Measurements from ENCODE around the gene DDAH1.
"Not testable (repeated sequence)": the region's sequence is repeated elsewhere in the genome, so short reads cannot be mapped to it uniquely, and the experiment has no call there.

DDAH1 gene

GRCh38 chr1:85465099-85465785 lies at the start of gene DDAH1:
Gene DDAH1, minus strand, starts transcription at chr1:85465159. Its CDS starts 114 bp downstream, at chr1:85465045.
- no peak for DNase-seq

GRCh38 chr1:85513998-85514397 lies 49.0 kb upstream of the DDAH1 start:
- not testable (repeated sequence) for DNase-seq

- DNase-seq: no peak
Observed at GRCh38 chr1:85504417-85504816, 39.5 kb upstream of the DDAH1 start.

- DNase-seq: no peak
Observed at GRCh38 chr1:85502625-85503083, 37.7 kb upstream of the DDAH1 start.

- DNase-seq: no peak
Observed at GRCh38 chr1:85502171-85502570, 37.2 kb upstream of the DDAH1 start.

GRCh38 chr1:85501355-85501898 lies 36.5 kb upstream of the DDAH1 start:
- DNase-seq: no peak

- DNase-seq: no peak
Observed at GRCh38 chr1:85496941-85497582, 32.1 kb upstream of the DDAH1 start.

GRCh38 chr1:85495556-85495955 lies 30.6 kb upstream of the DDAH1 start:
- no peak for DNase-seq

GRCh38 chr1:85494904-85495266 lies 29.9 kb upstream of the DDAH1 start:
- DNase-seq: no peak

GRCh38 chr1:85494074-85494903 lies 29.3 kb upstream of the DDAH1 start:
- no peak for DNase-seq

- DNase-seq: no peak
Observed at GRCh38 chr1:85490270-85490985, 25.5 kb upstream of the DDAH1 start.

- no peak for DNase-seq
Observed at GRCh38 chr1:85488126-85488525, 23.2 kb upstream of the DDAH1 start.

GRCh38 chr1:85485516-85485915 lies 20.6 kb upstream of the DDAH1 start:
- DNase-seq: no peak

GRCh38 chr1:85484716-85485115 lies 19.8 kb upstream of the DDAH1 start:
- no peak for DNase-seq

GRCh38 chr1:85484264-85484663 lies 19.3 kb upstream of the DDAH1 start:
- DNase-seq: no peak

- no peak for DNase-seq
Observed at GRCh38 chr1:85481688-85482087, 16.7 kb upstream of the DDAH1 start.

GRCh38 chr1:85480566-85480965 lies 15.6 kb upstream of the DDAH1 start:
- DNase-seq: no peak

GRCh38 chr1:85479491-85479890 lies 14.5 kb upstream of the DDAH1 start:
- DNase-seq: no peak

GRCh38 chr1:85478366-85478765 lies 13.4 kb upstream of the DDAH1 start:
- no peak for DNase-seq

GRCh38 chr1:85475055-85475454 lies 10.1 kb upstream of the DDAH1 start:
- no peak for DNase-seq

- no peak for DNase-seq
Observed at GRCh38 chr1:85473390-85473789, 8.4 kb upstream of the DDAH1 start.

GRCh38 chr1:85471558-85471957 lies 6.6 kb upstream of the DDAH1 start:
- no peak for DNase-seq

GRCh38 chr1:85470130-85470529 lies 5.2 kb upstream of the DDAH1 start:
- not testable (repeated sequence) for DNase-seq
